SK-N-SH (cell line): Measurements from ENCODE around the gene FADS3. TPM values are rescaled to one million over a fixed set of nuclear protein-coding genes. Genes with fewer than 3 reads are reported as not detected.
A peak's percentile ranks its signal among the peaks of the same experiment; 100 is the strongest.

ENCODE experiments used
- CTCF ChIA-PET: fragments of 300-600, 350-600 bp; formaldehyde crosslinking; extraction: SDS; loops from one replicate; lab custom pipeline; 2021; lab: Yijun Ruan, JAX
- POLR2A ChIA-PET: fragments of 350-600 bp; sonication (Branson Sonifier 250); formaldehyde crosslinking; extraction: SDS; loops from one replicate; lab custom pipeline; 2020; ENCODE audit warnings: antibody characterized with exemption, inconsistent platforms; lab: Yijun Ruan, JAX
- DNase-seq: peaks from one replicate; pipeline ENCODE4 v3.0.0; 2012
- H2AFZ ChIP-seq: fragments of 200-600 bp; sonication (generic); 2 replicates; pipeline ENCODE4 v1.8.1; 2016; ENCODE audit warnings: antibody characterized with exemption, mild to moderate bottlenecking, low read depth
- H3F3A ChIP-seq: fragments of 200-600 bp; sonication (generic); replicated peaks from 2 replicates; pipeline ENCODE3; 2016; ENCODE audit warnings: antibody characterized with exemption, mild to moderate bottlenecking; ENCODE audit not compliant: insufficient read depth
- H3K27ac ChIP-seq, 2 experiments: fragments of 200-500 bp in 1 of 2; fragments of 200-600 bp in 1 of 2; sonication (Bioruptor generic) in 1 of 2; sonication (generic), shearing (Covaris generic) in 1 of 2; 2 replicates each; pipeline versions ENCODE4 v1.5.1 to v1.6.1; 2014 to 2016; ENCODE audit warnings: low read depth in 2 of 2, inconsistent platforms in 1 of 2, low read length in 1 of 2, mild to moderate bottlenecking in 1 of 2, mixed read lengths in 1 of 2
- H3K27me3 ChIP-seq: fragments of 200-600 bp; sonication (generic), shearing (Covaris generic); 2 replicates; pipeline ENCODE4 v1.6.1; 2016; ENCODE audit warnings: mixed run types; ENCODE audit not compliant: insufficient read depth
- H3K36me3 ChIP-seq, 2 experiments: fragments of 200-500 bp in 1 of 2; fragments of 200-600 bp in 1 of 2; sonication (Bioruptor generic) in 1 of 2; sonication (generic) in 1 of 2; replicated peaks in 1 of 2; 2 replicates each; pipeline versions ENCODE3 to v1.5.1; 2014 to 2016; ENCODE audit warnings: low read length in 1 of 2, mild to moderate bottlenecking in 1 of 2; ENCODE audit not compliant: insufficient read depth in 2 of 2, control insufficient read depth in 1 of 2
- H3K4me1 ChIP-seq, 2 experiments: fragments of 200-500 bp in 1 of 2; fragments of 200-600 bp in 1 of 2; sonication (Bioruptor generic) in 1 of 2; sonication (generic), shearing (Covaris generic) in 1 of 2; 2 replicates each; pipeline versions ENCODE4 v1.5.1 to v1.6.1; 2014 to 2016; ENCODE audit warnings: low read depth in 1 of 2, low read length in 1 of 2, mixed run types in 1 of 2; ENCODE audit not compliant: insufficient read depth in 2 of 2, control insufficient read depth in 1 of 2
- H3K4me2 ChIP-seq: fragments of 200-600 bp; sonication (generic), shearing (Covaris generic); 2 replicates; pipeline ENCODE4 v1.6.1; 2017; ENCODE audit warnings: mixed run types
- H3K4me3 ChIP-seq, 2 experiments: fragments of 200-500 bp in 1 of 2; fragments of 200-600 bp in 1 of 2; sonication (Bioruptor generic) in 1 of 2; sonication (generic), shearing (Covaris generic) in 1 of 2; 2 replicates each; pipeline versions ENCODE4 v1.5.1 to v1.8.1; 2014 to 2016; ENCODE audit warnings: low read depth in 2 of 2, inconsistent platforms in 1 of 2, low read length in 1 of 2, mild to moderate bottlenecking in 1 of 2, mixed read lengths in 1 of 2, moderate library complexity in 1 of 2
- H3K79me2 ChIP-seq: fragments of 200-600 bp; sonication (generic); 2 replicates; pipeline ENCODE4 v1.8.1; 2017; ENCODE audit warnings: mild to moderate bottlenecking; ENCODE audit not compliant: insufficient read depth
- H3K9ac ChIP-seq: fragments of 200-600 bp; sonication (generic); 2 replicates; pipeline ENCODE4 v1.6.1; 2017; ENCODE audit warnings: mixed run types
- H3K9me2 ChIP-seq: fragments of 200-600 bp; sonication (generic); 2 replicates; pipeline ENCODE4 v1.6.1; 2017; ENCODE audit warnings: mixed run types
- H3K9me3 ChIP-seq: fragments of 200-600 bp; sonication (generic); 2 replicates; pipeline ENCODE4 v1.6.1; 2017; ENCODE audit warnings: mixed run types, mild to moderate bottlenecking, moderate library complexity
- H4K20me1 ChIP-seq: fragments of 200-600 bp; sonication (generic); 2 replicates; pipeline ENCODE4 v1.6.1; 2017; ENCODE audit warnings: mild to moderate bottlenecking, mixed run types; ENCODE audit not compliant: insufficient read depth
- FOXM1 ChIP-seq: IDR thresholded peaks from 2 replicates; pipeline ENCODE4 v1.4.0; 2012; ENCODE audit warnings: low read depth, mild to moderate bottlenecking
- GABPA ChIP-seq: IDR thresholded peaks from 2 replicates; pipeline ENCODE4 v1.4.0; 2012; ENCODE audit warnings: low read depth, mild to moderate bottlenecking
- MEF2A ChIP-seq: IDR thresholded peaks from 2 replicates; pipeline ENCODE4 v1.4.0; 2012; ENCODE audit warnings: low read depth, borderline replicate concordance
- RXRA ChIP-seq: IDR thresholded peaks from 2 replicates; pipeline ENCODE4 v1.4.0; 2012; ENCODE audit warnings: low read depth, mild to moderate bottlenecking, borderline replicate concordance
- TEAD4 ChIP-seq: IDR thresholded peaks from 2 replicates; pipeline ENCODE4 v1.4.0; 2012; ENCODE audit warnings: mild to moderate bottlenecking, borderline replicate concordance; ENCODE audit not compliant: insufficient read depth
- WGBS: methylation state at CpG from one replicate; pipeline ENCODE4 v1.1.6; 2017; ENCODE audit warnings: low lambda C conversion rate; 5-methylcytosine and 5-hydroxymethylcytosine counted together
- polyA plus RNA-seq, 3 experiments: library from polyadenylated mRNA; depleted of rRNA; stranded (reverse); fragments of >200 nt; gene quantifications; 2 replicates each; pipeline ENCODE4 v1.2.3, GENCODE V29; 2012

FADS3 gene
- polyA plus RNA-seq, 1 of the 3 experiments (the other 2 are of a cell fraction) = 93.3 TPM

GRCh38 chr11:61834278-61835048 is 56.9 kb downstream of the FADS3 start:
- Histone ChIP-seq H3K4me2 (no peak overlapping the region), H3K4me1 (peaks cover 32 to 54% of the 10 kb centered on the region in 2 experiments; a peak in 3 of 4 replicates), H3K4me3 (no peak overlapping the region), H3K9me2 (no peaks in the 10 kb centered on the region), H3K9ac (no peak overlapping the region), H3F3A (no peaks in the 10 kb centered on the region), H3K9me3 (no peaks in the 10 kb centered on the region), H3K36me3 (peaks cover under 1 to 18% of the 10 kb centered on the region in 2 experiments), H3K79me2 (peaks cover 40% of the 10 kb centered on the region), H3K27me3 (no peaks in the 10 kb centered on the region), H4K20me1 (no peaks in the 10 kb centered on the region; the same call in 1 of the 2 replicates), H3K27ac (peak overlapping the region; percentile 24 to 47; a peak in 2 of 4 replicates), H2AFZ (no peak overlapping the region)
- 81% methylated on average over 6 of the region's 12 CpGs for WGBS
- ChIA-PET POLR2A (interaction anchor here (1.0 kb wide), 1 partner anchor 18 kb away, joined by 3 read pairs; the partner anchor contains the start of gene FADS1), CTCF (interaction anchor here (1.5 to 2.3 kb wide), 3 partner anchors 63 to 273 kb away, joined by 4 to 7 read pairs (median 7); no protein-coding TSS in a partner anchor)
- peak; percentile 27 for DNase-seq
- TF ChIP-seq GABPA = no peak

DNA sequence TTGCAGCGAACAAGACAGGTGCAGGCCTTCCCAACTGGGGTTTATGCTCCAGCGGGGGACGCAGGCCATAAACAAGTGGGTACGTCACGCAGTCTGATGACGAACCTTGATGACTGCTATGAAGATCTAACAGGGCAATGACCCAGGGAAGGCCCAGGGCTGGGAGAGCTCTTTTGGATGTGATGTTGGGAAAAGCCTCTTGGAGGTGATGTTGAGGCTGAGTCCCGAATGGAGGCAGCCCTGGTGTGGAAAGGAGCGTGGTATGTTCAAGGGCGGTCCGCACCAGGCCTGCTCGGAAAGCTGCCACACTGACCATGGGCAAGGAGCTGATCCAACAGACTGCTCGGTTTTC is 57.4 kb downstream of the FADS3 start:
- H3K9ac ChIP-seq = no peak overlapping the region
- ChIA-PET CTCF (interaction anchor here (1.5 to 2.3 kb wide), 3 partner anchors 63 to 274 kb away, joined by 4 to 7 read pairs (median 7); no protein-coding TSS in a partner anchor), POLR2A (interaction anchor here (1.0 kb wide), 1 partner anchor 18 kb away, joined by 3 read pairs; the partner anchor contains the start of gene FADS1)
- peaks cover 34 to 56% of the 10 kb centered on the region in 2 experiments; a peak in 3 of 4 replicates for H3K4me1 ChIP-seq
- 96% methylated on average over 12 of the region's 12 CpGs for WGBS
- H3K9me3 ChIP-seq = no peaks in the 10 kb centered on the region
- peaks cover 45% of the 10 kb centered on the region for H3K79me2 ChIP-seq
- H3K27me3 ChIP-seq = no peaks in the 10 kb centered on the region
- peak overlapping the region in 1 of 2 experiments; percentile 47; a peak in 1 of 4 replicates for H3K27ac ChIP-seq
- H3K4me2 ChIP-seq = no peak overlapping the region
- H2AFZ ChIP-seq = no peak overlapping the region
- H3K4me3 ChIP-seq = no peak overlapping the region
- H3K9me2 ChIP-seq = no peaks in the 10 kb centered on the region
- no peaks in the 10 kb centered on the region; the same call in 1 of the 2 replicates for H4K20me1 ChIP-seq
- no peak for DNase-seq
- peaks cover 0 to 17% of the 10 kb centered on the region in 2 experiments for H3K36me3 ChIP-seq
- no peaks in the 10 kb centered on the region for H3F3A ChIP-seq
- TF ChIP-seq RXRA (no peak), TEAD4 (no peak), FOXM1 (no peak)

- no peak for TF ChIP-seq MEF2A
- TF ChIP-seq, all 33 proteins: peak for 0
- no peaks in the 10 kb centered on the region for H3K9me2 ChIP-seq
- WGBS = 97% methylated on average over 11 of the region's 11 CpGs
- H3K27ac ChIP-seq = no peak overlapping the region; a peak in 1 of 4 replicates
- ChIA-PET POLR2A (no interaction called here), CTCF (interaction anchor here (1.5 to 2.3 kb wide), 3 partner anchors 64 to 274 kb away, joined by 4 to 7 read pairs (median 7); no protein-coding TSS in a partner anchor)
- H4K20me1 ChIP-seq = no peaks in the 10 kb centered on the region; the same call in 1 of the 2 replicates
- H3F3A ChIP-seq = no peaks in the 10 kb centered on the region
- no peaks in the 10 kb centered on the region for H3K9me3 ChIP-seq
- peaks cover 0 to 14% of the 10 kb centered on the region in 2 experiments for H3K36me3 ChIP-seq
- H3K4me3 ChIP-seq = no peak overlapping the region
- H3K9ac ChIP-seq = no peak overlapping the region
- H3K4me1 ChIP-seq = peaks cover 34 to 56% of the 10 kb centered on the region in 2 experiments; a peak in 3 of 4 replicates
- no peaks in the 10 kb centered on the region for H3K27me3 ChIP-seq
- H2AFZ ChIP-seq = no peak overlapping the region
- H3K79me2 ChIP-seq = peaks cover 50% of the 10 kb centered on the region
- DNase-seq = no peak
- no peak overlapping the region for H3K4me2 ChIP-seq
These were observed 57.9 kb downstream of the FADS3 start for GRCh38 chr11:61833471-61833870.
